Natural killer cell (primary cell): ENCODE data around the gene TSPAN17. TPM values are rescaled to one million over a fixed set of nuclear protein-coding genes. Genes with fewer than 3 reads are reported as not detected.

Source experiments
- ATAC-seq, 3 donors: fragments of 150-1000 bp in 2 of 3; fragments of 200-7000 bp in 1 of 3; cut with Tn5 transposase; 1 replicate in 1 of 3; 2 replicates in 2 of 3; pipeline ENCODE4 v1.10.0; 2021; ENCODE audit warnings: mild to moderate bottlenecking in 2 of 3, moderate library complexity in 2 of 3
- DNase-seq, 2 donors: peaks; one replicate each; pipeline versions ENCODE4 v3.0.0 to v3.0.0-alpha.2; 2013 to 2021; ENCODE audit warnings: mixed read lengths in 1 of 2
- H3K27ac ChIP-seq: one replicate; pipeline ENCODE4 v1.5.1; 2013; ENCODE audit warnings: mild to moderate bottlenecking, low read length
- H3K27me3 ChIP-seq: one replicate; pipeline ENCODE4 v1.6.1; 2013; ENCODE audit warnings: low read length; ENCODE audit not compliant: control insufficient read depth, insufficient read depth
- H3K36me3 ChIP-seq: one replicate; pipeline ENCODE4 v1.6.1; 2013; ENCODE audit warnings: low read length; ENCODE audit not compliant: control insufficient read depth, insufficient read depth
- H3K4me1 ChIP-seq: one replicate; pipeline ENCODE4 v1.6.1; 2013; ENCODE audit warnings: low read length; ENCODE audit not compliant: control insufficient read depth, insufficient read depth
- H3K4me3 ChIP-seq: one replicate; pipeline ENCODE4 v1.5.1; 2013; ENCODE audit warnings: low read length
- H3K9me3 ChIP-seq: one replicate; pipeline ENCODE4 v1.6.1; 2013; ENCODE audit warnings: low read length; ENCODE audit not compliant: control insufficient read depth, insufficient read depth
- H3K27ac Mint-ChIP-seq, 2 donors: one replicate each; pipeline ENCODE4 v1.8.0; 2022; ENCODE audit warnings: mild to moderate bottlenecking in 2 of 2, mixed read lengths in 2 of 2, moderate library complexity in 1 of 2
- H3K27me3 Mint-ChIP-seq, 2 donors: one replicate each; pipeline ENCODE4 v1.8.0; 2022; ENCODE audit warnings: low read depth in 2 of 2, mixed read lengths in 2 of 2
- H3K36me3 Mint-ChIP-seq: one replicate; pipeline ENCODE4 v1.8.0; 2022; ENCODE audit warnings: mixed read lengths
- H3K4me1 Mint-ChIP-seq, 2 donors: one replicate each; pipeline ENCODE4 v1.8.0; 2022; ENCODE audit warnings: mixed read lengths in 2 of 2
- H3K4me3 Mint-ChIP-seq: one replicate; pipeline ENCODE4 v1.8.0; 2022; ENCODE audit warnings: mild to moderate bottlenecking, moderate library complexity, mixed read lengths
- H3K9me3 Mint-ChIP-seq, 2 donors: one replicate each; pipeline ENCODE4 v1.8.0; 2022; ENCODE audit warnings: mixed read lengths in 2 of 2
- CTCF ChIP-seq: fragments of 200-600 bp; IDR thresholded peaks from one replicate; pipeline ENCODE4 v1.8.0; 2022; ENCODE audit warnings: antibody characterized with exemption
- WGBS: methylation state at CpG from one replicate; pipeline ENCODE4 v1.1.7; 2013; ENCODE audit warnings: missing lambda C conversion rate; ENCODE audit not compliant: insufficient coverage; 5-methylcytosine and 5-hydroxymethylcytosine counted together
- intact Hi-C: fragments of 100-400 bp; cut with micrococcal nuclease; formaldehyde crosslinking; loops from one replicate; pipeline ENCODE4 v1.14.2; 2022
- total RNA-seq, 4 donors: library from RNA; stranded (reverse); fragments of 120-200 nt in 1 of 4; gene quantifications; one replicate each; pipeline versions ENCODE4 v1.2.3 to v1.2.4, GENCODE V29; 2013 to 2022

TSPAN17 gene
- total RNA-seq, 3 donors from 2014 or later (not counting 1 experiment from before 2014, with no cell fraction given): 24.1 to 29.4 (median 24.6) TPM

DNA sequence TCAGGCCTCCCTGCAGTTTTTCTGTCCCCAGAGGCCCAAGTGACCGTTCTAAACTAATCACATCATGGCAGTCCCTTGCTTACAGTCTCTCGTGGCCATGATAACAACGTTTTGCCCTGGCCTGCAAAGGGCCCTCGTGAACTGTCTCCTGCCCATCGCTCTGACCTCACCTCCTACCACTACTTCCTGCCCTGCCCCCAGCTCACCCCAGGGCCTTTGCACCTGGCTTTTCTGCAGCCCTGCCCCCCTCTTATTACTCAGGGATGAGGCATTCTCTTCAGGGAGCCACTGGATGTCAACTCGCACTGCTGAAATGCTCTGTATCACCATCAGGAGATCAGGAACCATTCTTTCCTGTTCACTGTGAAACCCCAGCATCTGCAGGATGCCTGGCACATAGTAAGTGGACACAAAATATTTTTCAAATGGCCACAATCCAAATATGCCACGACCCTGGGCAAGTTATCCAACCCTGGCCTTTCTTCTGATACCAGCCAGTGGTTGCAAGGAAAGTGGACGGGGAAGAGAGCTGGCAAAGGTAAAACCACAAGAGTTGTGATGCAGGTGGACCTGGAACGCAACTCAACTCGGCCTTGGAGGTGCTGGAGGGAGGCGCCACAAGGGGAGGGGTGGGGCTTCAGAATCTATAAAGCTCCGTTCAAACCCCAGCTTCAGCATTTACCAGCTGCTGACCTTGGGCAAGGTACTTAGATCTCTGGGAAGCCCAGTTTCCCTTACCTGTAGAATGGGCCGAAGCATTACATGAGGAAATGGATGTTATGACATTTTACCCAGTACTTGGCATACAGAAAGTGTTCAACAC, 18.7 kb upstream of the TSPAN17 start:
- Mint-ChIP-seq H3K27me3 (peaks cover 56 to 57% of the 10 kb centered on the region in 2 donors), H3K4me3 (no peak overlapping the region), H3K36me3 (no peaks in the 10 kb centered on the region), H3K27ac (no peak overlapping the region), H3K4me1 (peaks cover 5 to 23% of the 10 kb centered on the region in 2 donors), H3K9me3 (no peaks in the 10 kb centered on the region)
- Histone ChIP-seq H3K4me3 (no peak overlapping the region), H3K9me3 (no peaks in the 10 kb centered on the region), H3K4me1 (peaks cover 15% of the 10 kb centered on the region), H3K27ac (no peak overlapping the region), H3K27me3 (peaks cover 25% of the 10 kb centered on the region), H3K36me3 (no peaks in the 10 kb centered on the region)
- DNase-seq (no peak), ATAC-seq (no peak)
- WGBS: 67% methylated on average over 13 of the region's 13 CpGs
- TF ChIP-seq CTCF: no peak
- intact Hi-C loops: no loop called here

DNA sequence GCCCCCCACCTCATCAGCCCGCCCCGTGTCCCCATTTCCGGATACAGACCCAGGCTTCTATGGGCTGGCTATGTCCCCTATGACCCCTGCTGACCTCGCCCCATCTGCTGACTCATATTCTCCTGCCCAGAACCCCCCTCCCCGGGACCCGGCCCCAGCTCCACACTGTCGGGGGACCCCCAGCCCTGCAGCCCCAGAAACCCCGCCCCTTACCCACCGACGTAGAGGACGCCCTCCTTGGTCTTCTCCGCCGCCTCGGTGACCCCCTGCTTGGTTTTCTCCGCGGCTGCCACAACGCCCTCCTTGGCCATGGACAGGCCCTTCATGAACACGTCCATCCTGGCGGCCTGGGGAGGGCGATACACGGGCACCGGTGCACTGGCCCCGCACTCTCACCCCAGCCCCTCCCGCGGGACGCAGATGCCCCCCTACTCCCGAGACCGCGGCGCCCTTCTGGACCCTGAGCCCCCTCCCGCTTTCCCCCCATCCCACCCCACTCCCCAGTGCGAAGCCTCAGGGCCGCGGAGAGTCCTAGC, 17.9 kb upstream of the TSPAN17 start:
- Mint-ChIP-seq H3K4me3 (no peak overlapping the region), H3K27me3 (peaks cover 60 to 62% of the 10 kb centered on the region in 2 donors), H3K36me3 (no peaks in the 10 kb centered on the region), H3K9me3 (no peaks in the 10 kb centered on the region), H3K27ac (no peak overlapping the region), H3K4me1 (peaks cover 5 to 29% of the 10 kb centered on the region in 2 donors)
- Histone ChIP-seq H3K9me3 (no peaks in the 10 kb centered on the region), H3K27ac (no peak overlapping the region), H3K4me1 (peaks cover 19% of the 10 kb centered on the region), H3K36me3 (no peaks in the 10 kb centered on the region), H3K4me3 (no peak overlapping the region), H3K27me3 (peaks cover 28% of the 10 kb centered on the region)
- ATAC-seq: no peak
- no peak for DNase-seq
- TF ChIP-seq CTCF: no peak
- WGBS: 13% methylated on average over 34 of the region's 34 CpGs
- intact Hi-C loops: no loop called here

GRCh38 chr5:176629853-176630680, 17.2 kb upstream of the TSPAN17 start, which contains the start of the genes EIF4E1B and SNCB:
EIF4E1B (plus strand) TSS chr5:176630675; CDS start chr5:176642788, 12,113 bp downstream.
SNCB (minus strand) TSS chr5:176630534; CDS start chr5:176629654, 880 bp downstream.
- Histone ChIP-seq H3K9me3 (no peaks in the 10 kb centered on the region), H3K27ac (no peak within 1 kb of the TSS), H3K4me1 (peaks cover 19% of the 10 kb centered on the region), H3K4me3 (no peak within 1 kb of the TSS), H3K27me3 (peaks cover 29% of the 10 kb centered on the region), H3K36me3 (no peaks in the 10 kb centered on the region)
- intact Hi-C loops: no loop called here
- Mint-ChIP-seq H3K27ac (no peak within 1 kb of the TSS), H3K27me3 (peaks cover 61 to 68% of the 10 kb centered on the region in 2 donors), H3K9me3 (no peaks in the 10 kb centered on the region), H3K4me3 (peak within 1 kb of the TSS; percentile 58), H3K4me1 (peaks cover 5 to 29% of the 10 kb centered on the region in 2 donors), H3K36me3 (no peaks in the 10 kb centered on the region)
- ATAC-seq (peak; percentile 69 to 94 (median 94)), DNase-seq (peak; percentile 33 to 66)
- TF ChIP-seq CTCF: no peak
- 1% methylated on average over 94 of the region's 94 CpGs for WGBS
